Right kidney (tissue), 9 donors: ENCODE measurements around the gene NDUFS4.
"Not testable (repeated sequence)": the region's sequence is repeated elsewhere in the genome, so short reads cannot be mapped to it uniquely, and the experiment has no call there.

ENCODE experiments used
- DNase-seq: peaks from one replicate; pipeline ENCODE4 v3.0.0-alpha.2; 2016
- long read RNA-seq, 8 donors: transcript quantifications; one replicate each; lab custom pipeline, GENCODE V29; 2026

NDUFS4 gene
- long read RNA-seq, donor 1, transcript NDUFS4-201 (5 exons, 675 nt), result major isoform, 182 of 224 reads
- long read RNA-seq, donor 1, transcript NDUFS4-204 (6 exons, 833 nt), result minor isoform, 5 of 224 reads
- long read RNA-seq, donor 1, partial matches to known transcripts, result 36 of 224 reads
- long read RNA-seq, donor 1, other reads (novel, unspliced or antisense), result 0 of 224 reads
- long read RNA-seq, donor 2, transcript NDUFS4-201 (5 exons, 675 nt), result major isoform, 120 of 152 reads
- long read RNA-seq, donor 2, partial matches to known transcripts, result 28 of 152 reads
- long read RNA-seq, donor 2, other reads (novel, unspliced or antisense), result 0 of 152 reads
- long read RNA-seq, donor 3, transcript NDUFS4-201 (5 exons, 675 nt), result major isoform, 44 of 47 reads
- long read RNA-seq, donor 3, partial matches to known transcripts, result 0 of 47 reads
- long read RNA-seq, donor 3, other reads (novel, unspliced or antisense), result 0 of 47 reads
- long read RNA-seq, donor 4, transcript NDUFS4-201 (5 exons, 675 nt), result major isoform, 83 of 96 reads
- long read RNA-seq, donor 4, partial matches to known transcripts, result 11 of 96 reads
- long read RNA-seq, donor 4, other reads (novel, unspliced or antisense), result 0 of 96 reads
- long read RNA-seq, donor 5, transcript NDUFS4-201 (5 exons, 675 nt), result major isoform, 156 of 168 reads
- long read RNA-seq, donor 5, partial matches to known transcripts, result 5 of 168 reads
- long read RNA-seq, donor 5, other reads (novel, unspliced or antisense), result 5 of 168 reads
- long read RNA-seq, donor 6, transcript NDUFS4-201 (5 exons, 675 nt), result major isoform, 87 of 108 reads
- long read RNA-seq, donor 6, partial matches to known transcripts, result 18 of 108 reads
- long read RNA-seq, donor 6, other reads (novel, unspliced or antisense), result 0 of 108 reads
- long read RNA-seq, donor 7, transcript NDUFS4-201 (5 exons, 675 nt), result major isoform, 128 of 156 reads
- long read RNA-seq, donor 7, partial matches to known transcripts, result 25 of 156 reads
- long read RNA-seq, donor 7, other reads (novel, unspliced or antisense), result 0 of 156 reads
- long read RNA-seq, donor 8, transcript NDUFS4-201 (5 exons, 675 nt), result major isoform, 131 of 140 reads
- long read RNA-seq, donor 8, partial matches to known transcripts, result 5 of 140 reads
- long read RNA-seq, donor 8, other reads (novel, unspliced or antisense), result 0 of 140 reads

DNA sequence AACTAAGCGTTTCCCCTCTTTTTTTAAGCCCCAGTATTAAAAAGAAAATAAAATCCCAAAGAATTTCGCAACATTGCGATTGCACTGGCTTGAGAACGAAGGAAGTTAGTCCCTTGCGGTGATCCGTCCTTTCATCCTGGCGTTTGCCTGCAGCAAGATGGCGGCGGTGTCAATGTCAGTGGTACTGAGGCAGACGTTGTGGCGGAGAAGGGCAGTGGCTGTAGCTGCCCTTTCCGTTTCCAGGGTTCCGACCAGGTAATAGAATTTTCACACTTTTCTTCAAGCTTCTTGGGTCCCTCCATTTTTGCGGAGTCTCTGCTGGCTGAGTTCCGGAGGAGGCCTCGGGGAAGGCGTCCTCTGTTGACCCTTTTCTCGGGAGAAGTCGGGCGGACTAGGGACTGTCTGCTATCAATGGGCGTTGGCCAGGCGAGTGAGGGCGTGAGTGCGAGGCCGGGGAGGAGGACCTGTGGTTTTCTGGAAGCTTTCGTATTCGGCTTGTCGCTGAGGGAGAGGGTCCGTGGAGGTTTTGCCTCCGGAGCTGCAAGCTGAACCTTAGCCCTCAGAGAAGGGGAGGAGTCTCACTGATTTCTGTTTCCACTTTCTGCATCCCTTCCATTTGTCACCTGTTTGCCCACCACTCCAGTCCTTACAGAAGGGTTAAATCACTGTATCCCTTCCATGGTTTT is at the start of gene NDUFS4:
TSS of gene NDUFS4 (plus strand) at position 134 of the 686 bp plus-strand sequence. CDS start at position 158, 24 bp downstream.
- DNase-seq, result peak; percentile 94

GRCh38 chr5:53512539-53512938 is 47.9 kb upstream of the NDUFS4 start:
- DNase-seq, result no peak

DNA sequence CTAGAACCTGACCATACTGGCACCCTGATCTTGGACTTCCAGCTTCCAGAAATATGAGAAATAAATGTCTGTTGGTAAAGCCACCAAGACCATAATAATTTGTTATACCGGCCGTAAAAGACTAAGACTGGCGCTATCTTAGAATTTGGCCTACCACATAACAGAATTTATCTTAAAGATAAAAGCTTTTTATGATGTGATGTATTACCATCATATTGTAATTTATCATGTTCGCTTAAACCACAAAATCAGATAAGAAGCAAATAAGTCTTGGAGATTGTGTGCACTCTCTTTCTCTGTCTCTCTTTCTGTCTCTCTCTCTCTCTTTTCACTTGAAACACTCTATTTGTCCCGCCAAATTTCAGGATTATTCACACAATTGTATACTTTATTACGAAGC is 44.5 kb upstream of the NDUFS4 start:
- no peak for DNase-seq

- DNase-seq, result no peak
Measured at GRCh38 chr5:53520813-53521212, 39.6 kb upstream of the NDUFS4 start.

- no peak for DNase-seq
Measured at GRCh38 chr5:53537711-53538110, 22.7 kb upstream of the NDUFS4 start.

DNA sequence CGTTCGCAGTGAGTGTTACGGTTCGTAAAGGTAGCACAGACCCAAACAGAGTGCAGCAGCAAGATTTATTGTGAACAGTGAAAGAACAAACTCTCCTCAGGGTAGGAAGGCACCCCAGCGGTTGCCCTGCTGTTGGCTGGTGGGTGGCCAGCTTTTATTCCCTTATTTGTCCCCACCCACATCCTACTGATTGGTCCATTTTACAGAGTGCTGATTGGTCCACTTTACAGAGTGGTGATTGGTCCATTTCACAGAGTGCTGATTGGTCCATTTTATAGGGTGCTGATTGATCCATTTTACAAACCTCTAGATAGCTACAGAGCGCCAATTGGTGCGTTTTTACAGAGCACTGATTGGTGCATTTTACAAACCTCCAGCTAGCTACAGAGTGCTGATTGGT is 19.7 kb upstream of the NDUFS4 start:
- DNase-seq, result not testable (repeated sequence)

DNA sequence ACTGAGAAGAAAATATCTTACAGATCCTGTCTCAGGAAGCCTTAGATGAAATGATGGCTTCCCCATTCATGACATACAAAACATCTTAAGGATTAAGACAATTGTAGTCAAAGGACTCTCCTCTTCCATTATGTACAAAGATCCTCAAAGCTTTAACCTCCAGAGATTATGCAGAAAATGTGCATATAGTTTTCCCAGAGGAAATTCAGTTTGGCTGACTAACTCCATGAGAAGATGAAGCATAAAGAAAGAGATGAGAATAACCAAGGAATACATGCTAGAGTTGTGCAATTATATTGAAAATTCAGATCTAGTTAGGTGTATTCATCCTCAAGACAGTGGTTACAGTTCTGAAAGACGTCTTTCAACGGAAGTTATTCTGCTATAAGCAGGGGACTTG is 18.6 kb upstream of the NDUFS4 start:
- DNase-seq, result no peak

- no peak for DNase-seq
Measured at GRCh38 chr5:53542926-53543325, 17.5 kb upstream of the NDUFS4 start.

GRCh38 chr5:53543401-53543800 is 17.0 kb upstream of the NDUFS4 start:
- DNase-seq, result no peak

- DNase-seq, result no peak
Measured at GRCh38 chr5:53545744-53546143, 14.7 kb upstream of the NDUFS4 start.

DNA sequence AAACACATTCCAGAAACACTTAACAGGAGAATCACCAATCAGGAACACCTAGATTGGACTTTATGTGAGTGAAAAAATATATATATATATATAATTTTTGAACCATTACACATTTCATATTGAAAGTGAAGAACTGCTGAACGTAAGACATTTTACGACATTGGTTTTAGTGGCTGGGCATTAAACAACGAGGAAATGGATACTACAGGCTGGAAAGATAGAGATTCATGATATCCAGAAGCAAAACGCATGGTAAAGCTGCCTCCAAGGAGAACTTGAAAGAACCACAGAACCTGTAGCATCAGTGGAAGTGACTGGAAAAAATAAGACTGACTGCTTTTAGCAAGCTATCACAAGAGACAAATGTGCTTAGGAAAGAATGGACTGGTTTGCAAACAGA is 13.2 kb upstream of the NDUFS4 start:
- no peak for DNase-seq

DNA sequence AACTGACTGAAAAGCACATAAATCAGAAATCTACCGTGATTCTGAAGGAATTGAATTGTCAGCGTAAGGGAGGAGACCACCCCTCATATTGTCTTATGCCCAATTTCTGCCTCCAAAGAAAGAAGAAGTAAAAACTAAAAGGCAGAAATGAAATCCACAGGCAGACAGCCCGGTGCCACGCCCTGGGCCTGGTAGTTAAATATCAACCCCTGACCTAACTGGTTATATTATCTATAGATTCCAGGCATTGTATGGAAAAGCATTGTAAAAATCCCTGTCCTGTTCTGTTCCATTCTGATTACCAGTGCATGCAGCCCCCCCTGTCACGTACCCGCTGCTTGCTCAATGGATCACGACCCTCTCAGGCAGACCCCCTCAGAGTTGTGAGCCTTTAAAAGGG is 11.9 kb upstream of the NDUFS4 start:
- DNase-seq, result not testable (repeated sequence)

- no peak for DNase-seq
Measured at GRCh38 chr5:53549792-53550191, 10.6 kb upstream of the NDUFS4 start.

DNA sequence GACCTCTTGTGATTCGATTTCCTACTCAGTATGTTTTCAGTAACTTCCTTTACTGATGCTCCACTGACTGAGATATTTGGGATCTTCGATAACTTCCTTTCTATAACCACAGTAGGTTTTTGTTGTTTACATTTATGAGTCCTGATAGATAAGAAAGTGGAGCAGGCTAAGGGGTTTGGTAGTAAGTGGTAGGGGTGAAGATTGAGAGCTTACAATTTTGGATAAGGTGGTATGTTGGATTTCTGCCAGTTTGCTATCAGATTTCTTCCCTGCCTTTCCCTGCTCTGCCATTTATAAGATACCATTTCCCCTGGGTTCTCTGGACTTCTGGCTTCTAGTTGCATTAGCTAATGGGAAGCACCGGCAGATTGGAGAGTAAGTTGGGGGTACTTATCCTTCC is 7.9 kb upstream of the NDUFS4 start:
- no peak for DNase-seq

DNA sequence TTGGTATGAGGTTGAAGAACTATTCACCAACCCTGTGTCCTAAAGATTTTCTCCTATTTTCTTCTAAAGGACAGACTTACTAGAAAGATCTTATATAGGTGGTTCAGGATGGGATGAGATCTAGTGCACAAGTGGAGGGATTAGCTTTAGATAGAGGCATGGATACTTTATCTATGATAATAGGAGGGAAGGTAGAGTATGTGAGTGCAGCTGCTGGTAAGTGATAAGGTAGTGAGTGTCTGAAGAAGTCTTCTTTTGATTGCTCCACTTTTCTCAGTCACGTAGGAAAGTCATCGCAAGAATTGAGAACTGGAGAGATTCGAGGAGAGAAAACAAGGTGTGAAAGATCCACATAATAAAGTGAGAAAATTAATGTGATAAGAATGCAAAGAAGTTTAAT is 6.0 kb upstream of the NDUFS4 start:
- no peak for DNase-seq

DNA sequence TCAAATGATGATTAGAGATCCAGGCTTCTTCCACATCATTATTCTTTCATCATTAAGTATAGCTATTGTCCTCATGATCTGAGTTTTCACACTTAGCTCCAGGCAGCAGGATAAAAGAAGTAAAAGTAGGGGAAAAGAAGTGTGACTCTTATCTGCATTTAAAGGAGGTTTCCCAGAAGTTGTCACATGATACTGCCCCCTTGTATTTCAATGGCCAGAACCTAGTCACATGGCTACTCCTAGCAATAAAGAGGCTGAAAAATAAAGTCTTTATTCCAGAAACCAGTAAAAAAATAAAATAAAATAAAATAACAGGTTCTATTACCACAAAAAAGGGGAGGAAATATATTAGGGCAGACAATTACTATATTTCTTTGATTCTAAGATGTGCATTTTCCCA is 5.3 kb upstream of the NDUFS4 start:
- DNase-seq, result no peak

DNA sequence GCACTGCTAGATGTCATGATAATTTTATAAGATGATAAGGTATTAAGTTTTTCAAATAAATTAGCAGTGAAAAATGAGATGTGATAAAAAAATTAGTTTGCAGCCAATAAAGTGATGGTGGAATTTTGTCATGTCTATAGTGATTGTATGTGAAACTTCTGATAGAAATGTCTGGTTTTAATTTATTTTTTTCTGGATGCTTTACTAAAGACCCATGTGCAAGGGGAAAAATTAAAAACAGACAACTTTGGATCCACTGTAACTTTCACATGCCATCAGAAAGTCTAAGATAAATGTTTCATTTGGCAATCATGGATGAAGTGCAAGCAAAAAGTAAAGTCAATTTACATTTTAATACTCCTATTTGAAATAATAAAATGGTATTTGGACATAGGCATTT is 4.4 kb upstream of the NDUFS4 start:
- no peak for DNase-seq

DNA sequence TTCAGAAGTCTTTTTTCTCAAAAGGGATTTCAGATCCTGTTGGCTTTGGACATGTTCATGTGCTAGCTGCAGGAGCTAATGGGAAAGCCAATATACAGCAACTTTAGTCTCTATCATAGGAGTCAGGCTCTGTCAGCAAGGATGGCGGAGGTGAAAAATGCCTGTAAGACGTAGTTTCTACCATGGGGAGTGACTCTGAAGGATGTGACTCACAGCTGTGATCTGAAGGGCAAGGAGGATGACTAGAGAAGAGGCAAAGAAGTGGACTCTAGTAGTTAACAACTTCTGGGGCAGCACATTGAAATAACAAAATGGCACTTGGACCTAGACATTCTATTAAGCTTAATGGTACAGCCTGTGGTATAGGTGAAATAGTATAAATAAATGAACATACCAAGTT is 3.1 kb upstream of the NDUFS4 start:
- DNase-seq, result no peak

DNA sequence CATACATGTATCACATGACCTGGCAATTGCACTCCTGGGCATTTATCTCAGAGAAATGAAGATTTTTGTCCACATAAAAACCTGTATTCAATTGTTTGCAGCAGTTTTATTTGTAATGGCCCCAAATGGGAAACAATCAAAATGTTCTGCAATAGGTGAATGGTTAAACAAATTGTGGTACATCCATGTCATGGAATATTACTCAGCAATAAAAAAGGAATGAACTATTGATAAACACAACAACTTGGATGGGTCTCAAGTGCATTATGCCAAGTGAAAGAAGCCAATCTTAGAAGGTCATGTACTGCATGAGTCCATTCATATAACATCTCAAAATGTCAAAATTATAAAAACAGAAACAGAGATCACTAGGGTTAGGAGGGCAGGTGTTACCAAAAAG is 1.5 kb upstream of the NDUFS4 start:
- no peak for DNase-seq

GRCh38 chr5:53560028-53560427 is 411 bp upstream of the NDUFS4 start:
- DNase-seq, result no peak

DNA sequence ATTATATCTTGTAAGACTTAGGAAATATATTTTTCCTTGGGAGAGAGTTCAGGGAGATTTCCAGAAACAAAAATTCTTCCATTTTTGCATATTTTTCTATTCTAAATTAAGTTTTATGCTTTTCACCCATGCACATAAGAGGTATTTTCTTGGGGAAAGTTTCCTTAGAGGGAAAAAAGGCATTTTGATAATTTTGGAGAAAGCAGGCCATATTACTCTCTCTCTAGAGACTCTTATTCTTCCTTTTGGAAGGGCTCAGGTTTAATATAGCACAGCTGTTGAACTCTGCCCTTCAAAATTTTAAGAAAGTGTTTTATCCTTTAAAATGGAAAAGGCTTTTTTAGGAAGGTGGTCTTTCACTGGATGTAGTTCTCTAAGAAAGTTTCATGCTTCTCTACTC is 8.0 kb downstream of the NDUFS4 start:
- no peak for DNase-seq

DNA sequence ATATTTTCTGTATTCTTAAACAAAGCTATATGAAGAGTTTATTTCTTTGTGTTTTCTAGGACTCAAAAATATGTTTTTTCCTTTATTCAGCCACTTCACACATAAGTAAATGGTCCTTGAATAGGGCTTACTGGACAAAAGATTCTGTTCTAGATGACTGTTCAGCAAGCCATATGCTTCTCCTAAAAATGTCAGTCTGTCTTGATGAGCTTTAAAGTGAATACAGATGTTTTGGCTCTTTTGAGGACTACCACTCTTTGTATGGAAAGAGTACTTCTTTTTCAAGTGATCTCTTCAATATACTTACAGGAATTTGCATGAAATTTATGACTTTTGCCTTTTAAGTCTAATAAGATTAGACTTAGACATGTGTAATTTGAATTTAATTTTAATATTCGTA is 8.4 kb downstream of the NDUFS4 start:
- no peak for DNase-seq
